Measurements from ENCODE around the gene MUC13.
"Not testable (repeated sequence)": the region's sequence is repeated elsewhere in the genome, so short reads cannot be mapped to it uniquely, and the experiment has no call there.

The MUC13 gene

GRCh38 chr3:124934577-124934976 lies at the start of gene MUC13:
MUC13 (minus strand) TSS chr3:124934751; CDS start chr3:124934712, 39 bp downstream.
- no peak for DNase-seq (ENCODE audit: low read depth)

- no peak for DNase-seq (ENCODE audit: low read depth)
These were observed 48.3 kb upstream of the MUC13 start for GRCh38 chr3:124982855-124983254.

GRCh38 chr3:124981472-124981871 lies 46.9 kb upstream of the MUC13 start:
- DNase-seq (ENCODE audit: low read depth), result no peak

GRCh38 chr3:124978627-124979026 lies 44.1 kb upstream of the MUC13 start:
- no peak for DNase-seq (ENCODE audit: low read depth)

- no peak for DNase-seq (ENCODE audit: low read depth)
These were observed 41.8 kb upstream of the MUC13 start for GRCh38 chr3:124976383-124976782.

- DNase-seq (ENCODE audit: low read depth), result no peak
These were observed 40.1 kb upstream of the MUC13 start for GRCh38 chr3:124974691-124975090.

- no peak for DNase-seq (ENCODE audit: low read depth)
These were observed 38.7 kb upstream of the MUC13 start for GRCh38 chr3:124973290-124973689.

- DNase-seq (ENCODE audit: low read depth), result no peak
These were observed 37.9 kb upstream of the MUC13 start for GRCh38 chr3:124972457-124972856.

- DNase-seq (ENCODE audit: low read depth), result no peak
These were observed 35.6 kb upstream of the MUC13 start for GRCh38 chr3:124969963-124970722.

GRCh38 chr3:124969190-124969589 lies 34.6 kb upstream of the MUC13 start:
- no peak for DNase-seq (ENCODE audit: low read depth)

GRCh38 chr3:124967964-124968363 lies 33.4 kb upstream of the MUC13 start:
- DNase-seq (ENCODE audit: low read depth), result no peak

GRCh38 chr3:124966521-124967445 lies 32.2 kb upstream of the MUC13 start:
- no peak for DNase-seq (ENCODE audit: low read depth)

GRCh38 chr3:124965413-124965812 lies 30.9 kb upstream of the MUC13 start:
- no peak for DNase-seq (ENCODE audit: low read depth)

- DNase-seq (ENCODE audit: low read depth), result peak; percentile 37
These were observed 29.8 kb upstream of the MUC13 start for GRCh38 chr3:124964387-124964786.

- DNase-seq (ENCODE audit: low read depth), result no peak
These were observed 29.2 kb upstream of the MUC13 start for GRCh38 chr3:124963755-124964154.

GRCh38 chr3:124962403-124962940 lies 27.9 kb upstream of the MUC13 start:
- no peak for DNase-seq (ENCODE audit: low read depth)

GRCh38 chr3:124960698-124961097 lies 26.1 kb upstream of the MUC13 start:
- DNase-seq (ENCODE audit: low read depth), result no peak

GRCh38 chr3:124960105-124960504 lies 25.6 kb upstream of the MUC13 start:
- no peak for DNase-seq (ENCODE audit: low read depth)

- DNase-seq (ENCODE audit: low read depth), result not testable (repeated sequence)
These were observed 23.4 kb upstream of the MUC13 start for GRCh38 chr3:124957951-124958350.

GRCh38 chr3:124952282-124952855 lies 17.8 kb upstream of the MUC13 start:
- DNase-seq (ENCODE audit: low read depth), result no peak

GRCh38 chr3:124951511-124952281 lies 17.1 kb upstream of the MUC13 start:
- DNase-seq (ENCODE audit: low read depth), result peak; percentile 14

- no peak for DNase-seq (ENCODE audit: low read depth)
These were observed 15.5 kb upstream of the MUC13 start for GRCh38 chr3:124950026-124950425.
